Measurements from ENCODE around the gene SCYGR8.

SCYGR8 gene

DNA sequence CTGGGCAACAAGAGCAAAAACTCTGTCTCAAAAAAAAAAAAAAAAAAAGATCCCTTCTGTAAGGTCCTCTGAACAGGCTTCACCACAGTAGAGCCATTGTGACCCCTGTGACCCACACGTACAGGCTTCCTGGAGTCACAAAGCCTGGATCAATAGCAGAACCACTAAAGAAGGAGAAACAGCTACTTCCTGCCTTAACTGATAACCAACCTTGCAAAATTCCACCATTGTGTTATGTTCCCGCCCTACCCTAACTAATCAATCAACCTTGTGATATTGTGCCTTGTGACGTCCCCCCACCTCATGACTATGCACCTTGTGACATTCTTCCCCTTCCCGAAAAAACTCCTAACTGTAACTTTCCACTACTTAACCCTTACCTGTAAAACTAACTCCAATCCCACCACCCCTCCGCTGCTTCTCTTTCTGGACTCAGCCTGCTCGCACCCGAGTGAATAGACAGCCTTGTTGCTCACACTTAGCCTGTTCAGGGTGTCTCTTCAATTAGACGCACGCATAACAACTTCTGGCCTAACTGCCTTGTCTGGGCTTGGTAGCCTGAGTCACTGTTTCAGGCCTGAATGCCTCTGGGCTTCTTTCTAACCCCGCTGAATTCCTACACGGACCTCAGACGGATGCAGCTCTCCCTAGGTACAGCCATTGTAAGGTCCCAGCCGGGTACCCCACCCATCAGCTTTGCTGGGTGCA, 13.9 kb downstream of the SCYGR8 start:
- in situ Hi-C loops (cut with MboI; ENCODE audit: low sequenced_read_pairs, unreplicated experiment) = loop anchor here (10.0 to 25.0 kb wide), 2 partner anchors 355 to 622 kb away; no protein-coding TSS in a partner anchor
- TF ChIP-seq, protein P1, sequence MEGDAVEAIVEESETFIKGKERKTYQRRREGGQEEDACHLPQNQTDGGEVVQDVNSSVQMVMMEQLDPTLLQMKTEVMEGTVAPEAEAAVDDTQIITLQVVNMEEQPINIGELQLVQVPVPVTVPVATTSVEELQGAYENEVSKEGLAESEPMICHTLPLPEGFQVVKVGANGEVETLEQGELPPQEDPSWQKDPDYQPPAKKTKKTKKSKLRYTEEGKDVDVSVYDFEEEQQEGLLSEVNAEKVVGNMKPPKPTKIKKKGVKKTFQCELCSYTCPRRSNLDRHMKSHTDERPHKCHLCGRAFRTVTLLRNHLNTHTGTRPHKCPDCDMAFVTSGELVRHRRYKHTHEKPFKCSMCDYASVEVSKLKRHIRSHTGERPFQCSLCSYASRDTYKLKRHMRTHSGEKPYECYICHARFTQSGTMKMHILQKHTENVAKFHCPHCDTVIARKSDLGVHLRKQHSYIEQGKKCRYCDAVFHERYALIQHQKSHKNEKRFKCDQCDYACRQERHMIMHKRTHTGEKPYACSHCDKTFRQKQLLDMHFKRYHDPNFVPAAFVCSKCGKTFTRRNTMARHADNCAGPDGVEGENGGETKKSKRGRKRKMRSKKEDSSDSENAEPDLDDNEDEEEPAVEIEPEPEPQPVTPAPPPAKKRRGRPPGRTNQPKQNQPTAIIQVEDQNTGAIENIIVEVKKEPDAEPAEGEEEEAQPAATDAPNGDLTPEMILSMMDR (IDR thresholded peaks at IDR 0.05; ENCODE audit: borderline replicate concordance, control extremely low read depth, extremely low read depth, insufficient read depth, missing control alignments) = no peak
- no peak for DNase-seq (ENCODE audit: low spot score)

DNA sequence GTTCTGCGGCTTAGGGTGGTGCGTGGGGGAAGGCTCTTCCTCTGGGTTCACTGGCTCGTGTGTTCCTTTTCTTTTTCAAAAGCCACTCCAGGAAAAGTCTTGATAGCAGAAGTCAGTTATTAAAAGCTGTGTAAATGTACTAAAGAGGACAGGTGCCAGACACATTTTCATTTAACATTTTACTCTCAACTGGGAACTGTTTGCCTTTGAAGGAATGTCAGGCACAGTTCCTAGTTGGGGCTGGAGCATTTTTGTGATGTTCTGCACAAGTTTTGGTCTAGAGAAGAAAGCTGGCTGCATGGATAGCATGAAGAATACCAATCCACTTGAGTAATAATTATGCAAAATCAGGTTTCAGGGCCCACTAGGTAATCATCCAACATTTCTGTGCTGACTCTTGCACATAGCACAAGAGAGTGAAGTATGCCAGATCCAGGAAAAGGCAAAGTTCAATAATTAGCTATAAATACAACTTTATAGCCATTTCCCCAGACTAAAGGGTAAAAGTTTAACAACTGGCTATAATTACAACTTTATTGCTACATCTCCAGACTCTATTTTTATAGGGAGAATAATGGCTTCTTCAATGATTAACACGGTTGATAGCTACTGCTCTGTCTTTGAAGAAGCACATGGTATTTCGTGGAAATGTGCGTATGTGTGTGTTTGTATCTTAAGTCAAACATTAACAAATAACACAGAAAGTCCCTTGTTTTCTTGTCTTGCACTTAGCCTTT, 16.2 kb downstream of the SCYGR8 start:
- DNase-seq (ENCODE audit: low spot score) = no peak
- in situ Hi-C loops (cut with MboI; ENCODE audit: low sequenced_read_pairs, unreplicated experiment) = loop anchor here (10.0 to 25.0 kb wide), 2 partner anchors 357 to 625 kb away; no protein-coding TSS in a partner anchor
- TF ChIP-seq, protein P1 (IDR thresholded peaks at IDR 0.05; ENCODE audit: borderline replicate concordance, control extremely low read depth, extremely low read depth, insufficient read depth, missing control alignments) = no peak

DNA sequence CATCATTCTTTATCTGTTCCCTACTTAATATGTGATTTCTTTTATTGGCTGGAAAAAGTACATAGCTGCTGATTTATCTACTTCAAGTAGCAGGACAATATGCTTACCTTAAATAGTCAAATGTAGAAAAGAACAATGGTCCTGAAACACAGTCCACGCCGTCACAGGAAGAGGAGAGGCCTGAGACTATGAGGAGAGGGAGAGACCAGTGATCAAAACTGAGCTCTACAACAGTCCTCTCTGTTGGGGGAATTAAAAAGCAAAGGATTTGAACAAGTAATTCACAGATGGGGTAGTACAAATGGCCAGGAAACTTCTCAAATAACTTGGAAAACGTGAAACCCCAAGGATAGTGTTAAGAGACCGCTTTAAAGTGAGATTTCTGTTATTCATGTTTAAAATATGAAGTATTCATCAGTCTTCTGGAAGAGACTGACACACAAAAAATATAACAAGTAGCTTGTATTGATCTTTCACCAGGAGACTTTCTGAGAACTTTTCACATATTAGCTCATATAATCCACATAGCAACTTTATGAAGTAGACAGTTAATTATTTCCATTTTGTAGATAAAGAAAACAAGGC, 20.2 kb downstream of the SCYGR8 start:
- no peak for DNase-seq (ENCODE audit: low spot score)
- in situ Hi-C loops (cut with MboI; ENCODE audit: low sequenced_read_pairs, unreplicated experiment) = loop anchor here (10.0 to 25.0 kb wide), 2 partner anchors 361 to 629 kb away; no protein-coding TSS in a partner anchor
- TF ChIP-seq, protein P1 (IDR thresholded peaks at IDR 0.05; ENCODE audit: borderline replicate concordance, control extremely low read depth, extremely low read depth, insufficient read depth, missing control alignments) = no peak

DNA sequence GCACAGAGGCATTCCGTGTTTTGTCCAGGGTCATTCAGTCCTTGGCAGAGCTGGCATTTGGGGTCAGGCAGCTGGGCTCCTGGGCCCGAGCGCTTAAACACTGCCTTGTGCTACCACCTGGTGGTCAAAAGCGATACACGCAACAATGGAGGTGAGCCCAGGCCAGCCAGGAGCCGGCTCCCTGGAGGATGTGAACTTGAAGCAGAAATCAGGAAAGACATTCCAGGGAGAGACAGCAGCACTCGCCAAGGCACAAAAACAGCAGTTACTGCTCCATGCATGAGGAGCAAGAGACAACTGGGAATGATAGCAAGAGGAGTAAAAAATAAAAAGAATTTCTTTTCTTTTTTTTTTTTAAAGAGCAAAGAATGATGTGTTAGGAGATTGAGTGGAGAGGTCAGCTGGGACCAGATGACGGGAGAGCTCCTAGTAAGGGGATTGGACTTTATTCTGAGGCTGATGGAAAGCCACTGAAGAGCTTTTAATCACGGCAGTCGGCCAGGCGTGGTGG, 20.7 kb downstream of the SCYGR8 start:
- peak; percentile 80 for DNase-seq (ENCODE audit: low spot score)
- in situ Hi-C loops (cut with MboI; ENCODE audit: low sequenced_read_pairs, unreplicated experiment) = loop anchor here (10.0 to 25.0 kb wide), 2 partner anchors 362 to 629 kb away; no protein-coding TSS in a partner anchor
- TF ChIP-seq, protein P1 (IDR thresholded peaks at IDR 0.05; ENCODE audit: borderline replicate concordance, control extremely low read depth, extremely low read depth, insufficient read depth, missing control alignments) = peak; percentile 69

DNA sequence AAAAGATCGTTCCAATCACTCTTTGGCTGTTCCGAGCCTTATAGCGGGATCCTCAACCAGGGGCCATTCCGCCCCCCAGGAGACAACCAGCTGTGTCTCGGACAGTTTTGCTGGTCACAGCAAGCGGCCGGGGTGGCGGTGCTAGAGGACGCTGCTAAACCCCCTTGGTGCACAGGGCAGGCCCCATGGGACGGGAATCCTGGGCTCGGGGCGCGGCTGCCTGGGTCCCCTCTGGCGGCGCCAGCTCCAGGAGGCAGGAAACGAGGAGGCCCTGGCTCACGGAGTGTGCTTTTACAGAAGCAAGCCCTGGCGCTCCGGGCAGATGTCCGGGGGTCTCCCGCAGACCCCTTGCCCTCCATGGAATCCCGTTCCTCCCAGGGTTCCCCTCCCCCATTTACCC, 22.1 kb downstream of the SCYGR8 start:
- no peak for DNase-seq (ENCODE audit: low spot score)
- TF ChIP-seq, protein P1 (IDR thresholded peaks at IDR 0.05; ENCODE audit: borderline replicate concordance, control extremely low read depth, extremely low read depth, insufficient read depth, missing control alignments) = no peak
- in situ Hi-C loops (cut with MboI; ENCODE audit: low sequenced_read_pairs, unreplicated experiment) = loop anchor here (10.0 to 25.0 kb wide), 2 partner anchors 363 to 631 kb away; no protein-coding TSS in a partner anchor

DNA sequence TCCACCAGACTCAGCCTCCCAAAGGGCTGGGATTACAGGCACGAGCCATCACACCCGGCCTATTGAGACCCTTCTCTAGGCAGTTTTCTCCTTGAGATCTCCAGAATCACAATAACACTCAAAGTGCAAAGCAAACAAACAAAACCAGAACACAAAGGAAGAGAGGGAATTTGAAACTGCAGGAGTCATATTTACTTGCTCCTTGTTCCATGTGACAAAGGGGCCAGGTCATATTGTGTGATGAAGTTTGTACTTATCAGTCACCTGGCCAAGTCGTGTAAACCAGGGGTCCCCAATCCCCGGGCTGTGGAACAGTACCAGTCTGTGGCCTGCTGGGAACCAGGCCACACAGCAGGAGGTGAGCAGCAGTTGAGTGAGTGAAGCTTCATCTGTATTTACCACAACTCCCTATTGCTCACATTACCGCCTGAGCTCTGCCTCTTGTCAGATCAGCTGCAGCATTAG, 26.5 kb downstream of the SCYGR8 start:
- no peak for DNase-seq (ENCODE audit: low spot score)
- TF ChIP-seq, protein P1 (IDR thresholded peaks at IDR 0.05; ENCODE audit: borderline replicate concordance, control extremely low read depth, extremely low read depth, insufficient read depth, missing control alignments) = no peak
- in situ Hi-C loops (cut with MboI; ENCODE audit: low sequenced_read_pairs, unreplicated experiment) = loop anchor here (10.0 to 25.0 kb wide), 2 partner anchors 83 to 635 kb away; no protein-coding TSS in a partner anchor
